HG03103 (cell line): Measurements from ENCODE around the gene ACTL9.

Source experiments
- ATAC-seq: cut with Tn5 transposase; IDR thresholded peaks from one replicate; pipeline ENCODE4 v1.9.1; 2021; ENCODE audit warnings: low read depth; ENCODE audit not compliant: unreplicated experiment

Gene ACTL9

GRCh38 chr19:8686549-8686948, 12.0 kb downstream of the ACTL9 start:
- ATAC-seq, result no peak

- no peak for ATAC-seq
These were observed 14.3 kb downstream of the ACTL9 start for GRCh38 chr19:8684001-8684902.

- no peak for ATAC-seq
These were observed 15.7 kb downstream of the ACTL9 start for GRCh38 chr19:8682931-8683330.

- no peak for ATAC-seq
These were observed 16.1 kb downstream of the ACTL9 start for GRCh38 chr19:8682472-8682871.

GRCh38 chr19:8681345-8682029, 17.1 kb downstream of the ACTL9 start:
- no peak for ATAC-seq

- no peak for ATAC-seq
These were observed 17.8 kb downstream of the ACTL9 start for GRCh38 chr19:8680676-8681344.

- ATAC-seq, result no peak
These were observed 20.3 kb downstream of the ACTL9 start for GRCh38 chr19:8678244-8678807.

- no peak for ATAC-seq
These were observed 23.5 kb downstream of the ACTL9 start for GRCh38 chr19:8675066-8675465.

GRCh38 chr19:8673276-8673891, 25.2 kb downstream of the ACTL9 start:
- ATAC-seq, result no peak

- no peak for ATAC-seq
These were observed 31.7 kb downstream of the ACTL9 start for GRCh38 chr19:8666814-8667405.

- no peak for ATAC-seq
These were observed 33.0 kb downstream of the ACTL9 start for GRCh38 chr19:8665468-8666213.

- ATAC-seq, result no peak
These were observed 33.9 kb downstream of the ACTL9 start for GRCh38 chr19:8664671-8665057.

GRCh38 chr19:8663920-8664670, 34.5 kb downstream of the ACTL9 start:
- no peak for ATAC-seq

- ATAC-seq, result no peak
These were observed 36.3 kb downstream of the ACTL9 start for GRCh38 chr19:8662263-8662662.

- ATAC-seq, result no peak
These were observed 38.7 kb downstream of the ACTL9 start for GRCh38 chr19:8659905-8660304.

- ATAC-seq, result no peak
These were observed 40.7 kb downstream of the ACTL9 start for GRCh38 chr19:8657869-8658268.

GRCh38 chr19:8655340-8655709, 43.3 kb downstream of the ACTL9 start:
- no peak for ATAC-seq

GRCh38 chr19:8654591-8655339, 43.8 kb downstream of the ACTL9 start:
- ATAC-seq, result no peak
